Measurements from ENCODE around the gene ASB11. TPM values are rescaled to one million over a fixed set of nuclear protein-coding genes. Genes with fewer than 3 reads are reported as not detected.

ASB11 gene
- total RNA-seq, 1 donor from 2014 or later: not detected

GRCh38 chrX:15358533-15358932, 43.1 kb upstream of the ASB11 start:
- no peak overlapping the region for H3K4me2 ChIP-seq (ENCODE audit: low read length)
- DNase-seq (ENCODE audit: low read depth) (no peak), FAIRE-seq (no peak)
- Mint-ChIP-seq H3K27ac (ENCODE audit: unreplicated experiment) (no peak overlapping the region), H3K9me3 (ENCODE audit: unreplicated experiment) (no peaks in the 10 kb centered on the region), H3K4me1 (ENCODE audit: low read depth, unreplicated experiment) (no peaks in the 10 kb centered on the region), H3K4me3 (ENCODE audit: unreplicated experiment) (no peak overlapping the region), H3K36me3 (ENCODE audit: low read depth, unreplicated experiment) (no peaks in the 10 kb centered on the region), H3K27me3 (ENCODE audit: low read depth, unreplicated experiment) (peaks cover 2% of the 10 kb centered on the region)
- no peak overlapping the region for H3K27ac ChIP-seq (ENCODE audit: low read depth, low read length)
- H3K9ac ChIP-seq (ENCODE audit: low read length): no peak overlapping the region
- no peaks in the 10 kb centered on the region for H3K9me3 ChIP-seq (ENCODE audit: insufficient read depth, low read depth, low read length)
- no peaks in the 10 kb centered on the region for H3K27me3 ChIP-seq (ENCODE audit: insufficient read depth, low read length)
- TF ChIP-seq CTCF (IDR thresholded peaks at IDR 0.05; ENCODE audit: insufficient read depth, low read depth, low read length) (no peak), EZH2 (IDR thresholded peaks at IDR 0.05; ENCODE audit: insufficient read depth, low read length) (no peak)
- no peaks in the 10 kb centered on the region for H3K4me1 ChIP-seq (ENCODE audit: insufficient read depth, low read length)
- H3K4me3 ChIP-seq (ENCODE audit: insufficient read depth, low read depth, low read length): no peak overlapping the region
- H4K20me1 ChIP-seq (ENCODE audit: insufficient read depth, low read length): no peaks in the 10 kb centered on the region
- H3K79me2 ChIP-seq (ENCODE audit: insufficient read depth, low read length): no peaks in the 10 kb centered on the region
- no peaks in the 10 kb centered on the region for H3K36me3 ChIP-seq (ENCODE audit: insufficient read depth, low read length)
- H2AFZ ChIP-seq (ENCODE audit: low read depth, low read length): no peak overlapping the region

- Histone ChIP-seq H3K27ac (ENCODE audit: low read depth, low read length) (no peak overlapping the region), H3K79me2 (ENCODE audit: insufficient read depth, low read length) (no peaks in the 10 kb centered on the region), H2AFZ (ENCODE audit: low read depth, low read length) (no peak overlapping the region), H3K9me3 (ENCODE audit: insufficient read depth, low read depth, low read length) (no peaks in the 10 kb centered on the region), H3K9ac (ENCODE audit: low read length) (no peak overlapping the region), H3K4me3 (ENCODE audit: insufficient read depth, low read depth, low read length) (no peak overlapping the region), H4K20me1 (ENCODE audit: insufficient read depth, low read length) (no peaks in the 10 kb centered on the region), H3K36me3 (ENCODE audit: insufficient read depth, low read length) (no peaks in the 10 kb centered on the region), H3K27me3 (ENCODE audit: insufficient read depth, low read length) (no peaks in the 10 kb centered on the region), H3K4me2 (ENCODE audit: low read length) (no peak overlapping the region), H3K4me1 (ENCODE audit: insufficient read depth, low read length) (no peaks in the 10 kb centered on the region)
- no peak for TF ChIP-seq CTCF (IDR thresholded peaks at IDR 0.05; ENCODE audit: insufficient read depth, low read depth, low read length)
- TF ChIP-seq EZH2 (IDR thresholded peaks at IDR 0.05; ENCODE audit: insufficient read depth, low read length): no peak
- Mint-ChIP-seq H3K36me3 (ENCODE audit: low read depth, unreplicated experiment) (no peaks in the 10 kb centered on the region), H3K4me3 (ENCODE audit: unreplicated experiment) (no peak overlapping the region), H3K27ac (ENCODE audit: unreplicated experiment) (no peak overlapping the region), H3K4me1 (ENCODE audit: low read depth, unreplicated experiment) (no peaks in the 10 kb centered on the region), H3K27me3 (ENCODE audit: low read depth, unreplicated experiment) (peaks cover 2% of the 10 kb centered on the region), H3K9me3 (ENCODE audit: unreplicated experiment) (no peaks in the 10 kb centered on the region)
- DNase-seq (ENCODE audit: low read depth) (no peak), FAIRE-seq (no peak)
Measured at GRCh38 chrX:15356444-15356843, 41.0 kb upstream of the ASB11 start.

- no peaks in the 10 kb centered on the region for H3K9me3 Mint-ChIP-seq (ENCODE audit: unreplicated experiment)
- FAIRE-seq (no peak), DNase-seq (ENCODE audit: low read depth) (no peak)
- Histone ChIP-seq H2AFZ (ENCODE audit: low read depth, low read length) (no peak overlapping the region), H3K27me3 (ENCODE audit: insufficient read depth, low read length) (no peaks in the 10 kb centered on the region), H3K9ac (ENCODE audit: low read length) (no peak overlapping the region), H3K79me2 (ENCODE audit: insufficient read depth, low read length) (no peaks in the 10 kb centered on the region), H4K20me1 (ENCODE audit: insufficient read depth, low read length) (no peaks in the 10 kb centered on the region), H3K27ac (ENCODE audit: low read depth, low read length) (no peak overlapping the region), H3K4me3 (ENCODE audit: insufficient read depth, low read depth, low read length) (no peak overlapping the region), H3K4me1 (ENCODE audit: insufficient read depth, low read length) (no peaks in the 10 kb centered on the region), H3K36me3 (ENCODE audit: insufficient read depth, low read length) (no peaks in the 10 kb centered on the region), H3K9me3 (ENCODE audit: insufficient read depth, low read depth, low read length) (no peaks in the 10 kb centered on the region), H3K4me2 (ENCODE audit: low read length) (no peak overlapping the region)
- H3K4me1 Mint-ChIP-seq (ENCODE audit: low read depth, unreplicated experiment): no peaks in the 10 kb centered on the region
- no peak overlapping the region for H3K4me3 Mint-ChIP-seq (ENCODE audit: unreplicated experiment)
- H3K27ac Mint-ChIP-seq (ENCODE audit: unreplicated experiment): no peak overlapping the region
- no peak for TF ChIP-seq EZH2 (IDR thresholded peaks at IDR 0.05; ENCODE audit: insufficient read depth, low read length)
- no peak for TF ChIP-seq CTCF (IDR thresholded peaks at IDR 0.05; ENCODE audit: insufficient read depth, low read depth, low read length)
- no peaks in the 10 kb centered on the region for H3K36me3 Mint-ChIP-seq (ENCODE audit: low read depth, unreplicated experiment)
- peaks cover 1% of the 10 kb centered on the region for H3K27me3 Mint-ChIP-seq (ENCODE audit: low read depth, unreplicated experiment)
Measured at GRCh38 chrX:15350329-15350996, 35.0 kb upstream of the ASB11 start.
